Measurements from ENCODE around the gene COL5A1.
A peak's percentile ranks its signal among the peaks of the same experiment; 100 is the strongest.

COL5A1 gene

GRCh38 chr9:134811079-134811672, 169.6 kb downstream of the COL5A1 start:
- H3K9me3 ChIP-seq, result no peaks in the 10 kb centered on the region
- no peaks in the 10 kb centered on the region for H3K27me3 ChIP-seq
- intact Hi-C loops (cut with DNase I; ENCODE audit: low total_unique reads), result no loop called here
- DNase-seq, result no peak
- TF ChIP-seq CTCF (IDR thresholded peaks at IDR 0.05), result no peak
- peaks cover 0 to 25% (median 4%) of the 10 kb centered on the region in 4 donors for H3K4me1 ChIP-seq
- peak overlapping the region in 1 of 2 donors; percentile 16 for H3K27ac ChIP-seq
- H3K36me3 ChIP-seq, result peaks cover 23 to 68% (median 47%) of the 10 kb centered on the region in 3 donors
- no peak overlapping the region for H3K4me3 ChIP-seq

GRCh38 chr9:134811673-134812342, 170.2 kb downstream of the COL5A1 start:
- Histone ChIP-seq H3K4me1 (peaks cover 0 to 19% (median 4%) of the 10 kb centered on the region in 4 donors), H3K36me3 (peaks cover 29 to 68% (median 49%) of the 10 kb centered on the region in 3 donors), H3K4me3 (no peak overlapping the region), H3K27me3 (no peaks in the 10 kb centered on the region), H3K27ac (peak overlapping the region in 1 of 2 donors; percentile 26), H3K9me3 (no peaks in the 10 kb centered on the region)
- no peak for DNase-seq
- TF ChIP-seq CTCF (IDR thresholded peaks at IDR 0.05), result no peak
- intact Hi-C loops (cut with DNase I; ENCODE audit: low total_unique reads), result no loop called here

GRCh38 chr9:134812343-134812673, 170.7 kb downstream of the COL5A1 start:
- no peaks in the 10 kb centered on the region for H3K27me3 ChIP-seq
- no peak overlapping the region for H3K4me3 ChIP-seq
- intact Hi-C loops (cut with DNase I; ENCODE audit: low total_unique reads), result no loop called here
- peaks cover 34 to 71% (median 53%) of the 10 kb centered on the region in 3 donors for H3K36me3 ChIP-seq
- peak overlapping the region in 1 of 2 donors; percentile 26 for H3K27ac ChIP-seq
- H3K4me1 ChIP-seq, result peaks cover 0 to 14% (median 3%) of the 10 kb centered on the region in 4 donors
- no peaks in the 10 kb centered on the region for H3K9me3 ChIP-seq
- DNase-seq, result no peak
- no peak for TF ChIP-seq CTCF (IDR thresholded peaks at IDR 0.05)

- Histone ChIP-seq H3K27ac (no peak overlapping the region), H3K9me3 (no peaks in the 10 kb centered on the region), H3K4me1 (peaks cover 0 to 4% (median 0%) of the 10 kb centered on the region in 4 donors), H3K27me3 (no peaks in the 10 kb centered on the region), H3K4me3 (no peak overlapping the region), H3K36me3 (peaks cover 45 to 86% (median 66%) of the 10 kb centered on the region in 3 donors)
- TF ChIP-seq CTCF (IDR thresholded peaks at IDR 0.05), result no peak
- intact Hi-C loops (cut with DNase I; ENCODE audit: low total_unique reads), result no loop called here
- DNase-seq, result no peak
Observed at GRCh38 chr9:134813841-134814240, 172.2 kb downstream of the COL5A1 start.

GRCh38 chr9:134814598-134815215, 173.1 kb downstream of the COL5A1 start:
- H3K36me3 ChIP-seq, result peaks cover 50 to 95% (median 70%) of the 10 kb centered on the region in 3 donors
- no peak for TF ChIP-seq CTCF (IDR thresholded peaks at IDR 0.05)
- DNase-seq, result peak in 1 of 2 donors; percentile 32
- H3K27me3 ChIP-seq, result no peaks in the 10 kb centered on the region
- H3K4me1 ChIP-seq, result peaks cover 0 to 4% (median 0%) of the 10 kb centered on the region in 4 donors
- H3K27ac ChIP-seq, result no peak overlapping the region
- no peak overlapping the region for H3K4me3 ChIP-seq
- intact Hi-C loops (cut with DNase I; ENCODE audit: low total_unique reads), result no loop called here
- no peaks in the 10 kb centered on the region for H3K9me3 ChIP-seq

Data from tibial artery (tissue), 4 donors.